PFSK-1 (cell line): Measurements from ENCODE around the gene CLDN17.

Experiments
- FOXP2 ChIP-seq: optimal IDR thresholded peaks from 2 replicates; pipeline ENCODE3; 2011; ENCODE audit warnings: borderline replicate concordance, control low read depth, inconsistent platforms; ENCODE audit not compliant: insufficient read depth; ENCODE audit errors: extremely low read length, extremely low read depth
- POLR2AphosphoS5 ChIP-seq: IDR thresholded peaks from 2 replicates; pipeline ENCODE4 v1.6.1; 2012; ENCODE audit warnings: low read depth, mild to moderate bottlenecking, control low read depth, low read length, moderate library complexity
- REST ChIP-seq, 2 experiments: IDR thresholded peaks; 2 replicates each; pipeline versions ENCODE4 v1.6.1 to v1.8.0; 2011 to 2012; ENCODE audit warnings: low read depth in 2 of 2, low read length in 2 of 2, control low read depth in 1 of 2, inconsistent platforms in 1 of 2, mild to moderate bottlenecking in 1 of 2, moderate library complexity in 1 of 2; ENCODE audit not compliant: insufficient read depth in 1 of 2
- SIN3A ChIP-seq: IDR thresholded peaks from 2 replicates; pipeline ENCODE4 v1.6.1; 2012; ENCODE audit warnings: mild to moderate bottlenecking, low read length, moderate library complexity, borderline replicate concordance; ENCODE audit not compliant: insufficient read depth
- TAF1 ChIP-seq: IDR thresholded peaks from 2 replicates; pipeline ENCODE4 v1.6.1; 2012; ENCODE audit warnings: low read length, control low read depth, borderline replicate concordance; ENCODE audit not compliant: insufficient read depth

CLDN17 gene

DNA sequence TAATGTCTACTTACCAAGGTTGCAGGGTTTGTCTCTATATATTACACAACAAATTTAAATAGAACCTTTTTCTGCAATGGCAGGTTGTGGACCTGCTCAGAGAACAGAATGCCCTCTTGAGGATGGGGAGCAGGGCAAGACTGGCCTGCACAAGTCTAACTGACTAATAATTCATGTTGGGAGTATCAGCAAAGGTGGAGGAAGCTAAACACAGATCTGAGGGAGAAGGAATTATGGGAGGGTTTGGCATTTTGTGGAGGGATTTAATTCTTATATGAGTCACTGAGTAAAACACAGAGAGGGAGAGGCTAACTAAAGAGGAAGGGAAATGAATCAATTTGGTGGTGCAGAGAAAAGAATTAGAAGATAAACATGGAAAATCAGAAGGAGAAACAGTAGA, 40.0 kb downstream of the CLDN17 start:
- TF ChIP-seq SIN3A (no peak), REST (IDR thresholded peaks at IDR 0.05; ENCODE audit: insufficient read depth in 1 of 2, low read depth in 2 of 2, low read length in 2 of 2) (no peak), POLR2AphosphoS5 (no peak), TAF1 (no peak), FOXP2 (no peak)

DNA sequence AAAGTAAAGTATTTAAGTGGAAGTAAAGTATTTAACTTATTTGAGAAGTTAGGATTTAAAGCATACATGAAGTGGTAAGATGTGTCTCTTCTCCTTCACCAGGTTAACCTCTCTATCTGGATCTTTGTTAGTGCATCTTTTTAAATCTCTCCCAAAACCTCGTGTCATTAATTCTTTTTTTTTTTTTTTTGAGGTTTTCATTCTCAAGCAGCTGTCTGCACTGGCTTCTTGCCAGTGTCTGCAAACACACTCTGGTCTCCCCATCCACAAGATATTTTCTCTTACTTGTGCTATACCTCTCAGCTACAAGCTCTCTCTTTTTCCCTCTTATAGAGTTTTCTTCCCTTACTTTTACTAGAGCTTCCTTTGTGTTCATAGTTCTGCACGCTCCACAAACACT, 49.0 kb downstream of the CLDN17 start:
- TF ChIP-seq SIN3A: no peak

- TF ChIP-seq POLR2AphosphoS5 (no peak), REST (IDR thresholded peaks at IDR 0.05; ENCODE audit: insufficient read depth in 1 of 2, low read depth in 2 of 2, low read length in 2 of 2) (no peak), TAF1 (no peak), FOXP2 (no peak), SIN3A (no peak)
These were observed 50.1 kb downstream of the CLDN17 start for GRCh38 chr21:30116479-30116878.
